Brain microvascular endothelial cell (primary cell): ENCODE data around the gene USF1.

Experiments used
- DNase-seq: peaks from one replicate; pipeline ENCODE4 v3.0.0-alpha.2; 2020
- H3K27ac ChIP-seq: fragments of 250-450 bp; sonication (Bioruptor Pico); 2 replicates; pipeline ENCODE4 v1.5.1; 2020; ENCODE audit warnings: mild to moderate bottlenecking, moderate library complexity
- H3K27me3 ChIP-seq: fragments of 250-450 bp; sonication (Bioruptor Pico); replicated peaks from 2 replicates; pipeline ENCODE4 v1.5.1; 2020; ENCODE audit warnings: mild to moderate bottlenecking
- H3K36me3 ChIP-seq: fragments of 250-450 bp; sonication (Bioruptor Pico); replicated peaks from 2 replicates; pipeline ENCODE4 v1.5.1; 2020; ENCODE audit warnings: mild to moderate bottlenecking
- H3K4me3 ChIP-seq: 2 replicates; pipeline ENCODE4 v1.5.1; 2011; ENCODE audit warnings: low read depth, mild to moderate bottlenecking, control low read depth, low read length, moderate library complexity
- in situ Hi-C: cut with HindIII; loops from 2 replicates; pipeline ENCODE4 v1.10.0; 2017; ENCODE audit warnings: low sequenced_read_pairs, low pct_ligation_motif_present
- TF ChIP-seq, protein P1 (sequence below): IDR thresholded peaks from 2 replicates; pipeline ENCODE4 v1.5.1; 2011; ENCODE audit warnings: low read depth, mild to moderate bottlenecking, moderate library complexity, low read length, control low read depth, inconsistent platforms; ENCODE audit errors: missing control alignments

The USF1 gene

DNA sequence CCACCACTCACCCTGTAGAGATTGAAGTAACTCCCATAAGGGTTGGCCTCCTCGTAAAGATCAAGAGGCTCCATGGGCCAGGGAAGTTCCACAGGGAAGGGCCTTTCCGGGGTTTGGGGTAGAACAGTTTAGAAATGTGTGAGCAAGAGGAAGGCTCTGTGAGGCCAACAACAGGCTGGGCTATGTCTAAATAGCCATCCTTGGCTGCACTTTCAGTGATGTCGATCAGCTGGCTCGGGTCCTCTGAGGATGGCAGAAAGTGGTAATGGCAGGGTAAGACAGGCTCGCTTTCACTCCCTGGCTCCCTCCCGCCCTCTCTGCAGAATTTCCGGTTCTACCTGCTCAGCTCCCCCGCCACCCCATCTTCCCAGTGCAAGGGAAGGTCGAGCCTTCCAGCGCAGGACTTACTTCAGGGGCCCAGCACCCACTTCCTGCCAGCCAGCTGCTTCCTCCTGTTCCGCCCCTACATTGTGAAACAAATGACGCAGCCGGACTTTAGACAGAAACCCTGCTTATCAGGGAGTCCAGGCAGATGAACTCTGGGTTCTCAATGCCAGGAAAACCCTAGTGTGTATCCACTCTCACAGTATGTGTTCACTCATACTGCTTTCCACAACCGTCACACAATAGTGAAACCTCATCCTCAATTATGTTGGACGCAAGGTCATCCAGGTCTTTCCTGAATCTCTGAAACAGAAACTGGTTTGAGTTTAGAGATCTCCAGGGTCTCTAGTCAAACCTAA, 32.1 kb downstream of the USF1 start:
- H3K4me3 ChIP-seq: no peak overlapping the region
- in situ Hi-C loops: no loop called here
- peak overlapping the region; percentile 3 for H3K27ac ChIP-seq
- TF ChIP-seq, protein P1, sequence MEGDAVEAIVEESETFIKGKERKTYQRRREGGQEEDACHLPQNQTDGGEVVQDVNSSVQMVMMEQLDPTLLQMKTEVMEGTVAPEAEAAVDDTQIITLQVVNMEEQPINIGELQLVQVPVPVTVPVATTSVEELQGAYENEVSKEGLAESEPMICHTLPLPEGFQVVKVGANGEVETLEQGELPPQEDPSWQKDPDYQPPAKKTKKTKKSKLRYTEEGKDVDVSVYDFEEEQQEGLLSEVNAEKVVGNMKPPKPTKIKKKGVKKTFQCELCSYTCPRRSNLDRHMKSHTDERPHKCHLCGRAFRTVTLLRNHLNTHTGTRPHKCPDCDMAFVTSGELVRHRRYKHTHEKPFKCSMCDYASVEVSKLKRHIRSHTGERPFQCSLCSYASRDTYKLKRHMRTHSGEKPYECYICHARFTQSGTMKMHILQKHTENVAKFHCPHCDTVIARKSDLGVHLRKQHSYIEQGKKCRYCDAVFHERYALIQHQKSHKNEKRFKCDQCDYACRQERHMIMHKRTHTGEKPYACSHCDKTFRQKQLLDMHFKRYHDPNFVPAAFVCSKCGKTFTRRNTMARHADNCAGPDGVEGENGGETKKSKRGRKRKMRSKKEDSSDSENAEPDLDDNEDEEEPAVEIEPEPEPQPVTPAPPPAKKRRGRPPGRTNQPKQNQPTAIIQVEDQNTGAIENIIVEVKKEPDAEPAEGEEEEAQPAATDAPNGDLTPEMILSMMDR: no peak
- H3K36me3 ChIP-seq: no peaks in the 10 kb centered on the region
- peak; percentile 74 for DNase-seq
- no peaks in the 10 kb centered on the region for H3K27me3 ChIP-seq

DNA sequence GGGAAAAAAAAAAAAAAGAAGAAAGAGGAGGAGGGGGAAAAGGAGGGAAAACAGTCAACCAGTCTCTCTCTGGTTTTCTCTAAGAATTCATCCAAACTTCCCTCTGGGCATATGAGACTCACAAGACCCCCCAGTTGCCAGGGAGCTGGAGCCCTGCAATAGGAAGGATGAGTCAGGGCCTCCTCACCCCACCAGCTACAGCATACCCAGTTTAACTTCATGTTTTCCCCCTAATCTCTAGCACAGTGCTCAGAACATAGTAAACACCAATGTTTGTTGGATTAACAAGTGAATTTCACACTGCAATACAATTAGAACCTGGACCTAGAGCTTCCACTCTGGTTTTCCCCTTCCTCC, 32.7 kb downstream of the USF1 start:
- peak overlapping the region; percentile 3 for H3K27ac ChIP-seq
- no peak overlapping the region for H3K4me3 ChIP-seq
- TF ChIP-seq, protein P1: no peak
- H3K36me3 ChIP-seq: no peaks in the 10 kb centered on the region
- in situ Hi-C loops: no loop called here
- no peaks in the 10 kb centered on the region for H3K27me3 ChIP-seq
- DNase-seq: no peak

DNA sequence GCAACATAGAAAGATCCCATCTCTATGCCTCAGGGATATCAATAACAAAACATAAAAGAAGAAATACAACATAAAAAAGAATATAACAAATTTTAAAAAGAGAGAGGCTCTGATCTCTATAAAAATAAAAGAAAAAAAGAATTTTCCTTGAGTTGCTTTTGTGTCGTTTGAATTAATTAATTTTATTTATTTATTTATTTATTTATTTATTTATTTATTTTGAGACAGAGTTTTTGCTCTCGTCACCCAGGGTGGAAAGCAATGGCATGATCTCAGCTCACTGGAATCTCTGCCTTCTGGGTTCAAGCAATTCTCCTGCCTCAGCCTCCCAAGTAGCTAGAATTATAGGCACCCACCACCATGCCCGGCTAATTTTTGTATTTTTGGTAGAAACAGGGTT, 33.4 kb downstream of the USF1 start:
- TF ChIP-seq, protein P1: no peak
- Histone ChIP-seq H3K4me3 (no peak overlapping the region), H3K27ac (no peak overlapping the region), H3K27me3 (no peaks in the 10 kb centered on the region), H3K36me3 (no peaks in the 10 kb centered on the region)
- no peak for DNase-seq
- in situ Hi-C loops: no loop called here

DNA sequence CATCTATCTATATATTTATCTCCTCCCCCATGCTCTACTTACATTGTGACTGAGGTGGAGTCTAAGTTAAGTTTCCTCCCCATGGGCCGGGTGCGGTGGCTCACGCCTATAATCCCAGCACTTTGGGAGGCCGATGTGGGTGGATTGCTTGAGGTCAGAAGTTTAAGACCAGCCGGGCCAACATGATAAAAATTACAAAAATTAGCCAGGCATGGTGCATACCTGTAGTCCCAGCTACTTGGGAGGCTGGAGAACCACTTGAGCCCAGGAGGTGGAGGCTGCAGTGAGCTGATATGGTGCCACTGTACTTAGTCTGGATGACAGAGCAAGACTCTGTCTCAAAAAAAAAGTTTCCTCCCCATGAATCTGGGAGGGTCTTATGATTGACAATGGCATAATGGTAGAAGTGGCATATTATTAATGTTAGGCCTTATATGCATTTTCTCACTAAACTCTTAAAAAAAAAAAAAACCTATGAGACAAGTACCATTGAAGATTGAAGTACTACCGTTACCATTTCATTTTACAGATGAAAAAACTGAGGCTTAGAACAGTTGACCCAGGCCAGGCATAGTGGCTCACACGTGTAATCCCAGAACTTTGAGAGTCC, 36.1 kb downstream of the USF1 start:
- Histone ChIP-seq H3K4me3 (no peak overlapping the region), H3K27me3 (no peaks in the 10 kb centered on the region), H3K36me3 (no peaks in the 10 kb centered on the region), H3K27ac (no peak overlapping the region)
- in situ Hi-C loops: no loop called here
- DNase-seq: no peak
- TF ChIP-seq, protein P1: no peak

DNA sequence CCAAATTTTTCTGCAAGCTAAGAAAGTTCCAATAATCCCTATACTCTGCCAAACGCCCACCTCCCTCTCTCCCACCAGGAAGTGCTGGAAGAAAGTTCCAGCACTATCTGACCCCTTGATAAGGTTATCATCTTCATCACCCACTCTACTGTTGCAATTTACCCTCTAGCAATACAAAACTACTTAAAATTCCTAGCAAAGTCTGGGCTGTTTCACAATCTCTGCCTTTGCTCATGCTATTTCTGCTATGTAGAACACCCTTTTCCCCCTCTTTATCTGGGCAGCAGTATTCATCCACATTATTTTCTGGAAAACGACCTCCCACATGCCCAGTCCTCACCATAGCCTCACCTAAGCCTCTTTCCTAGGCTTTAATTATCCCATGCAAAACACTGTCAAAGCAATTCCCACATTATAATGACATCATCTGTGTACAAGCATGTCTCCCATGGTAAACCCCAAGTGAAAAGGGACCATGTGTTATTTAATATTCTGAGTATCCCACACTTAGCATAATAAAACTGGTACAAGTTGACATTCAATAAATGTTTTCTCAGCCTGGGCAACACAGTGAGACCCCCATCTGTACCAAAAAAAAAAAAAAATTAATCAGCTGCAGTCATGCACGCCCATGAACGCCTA, 36.8 kb downstream of the USF1 start:
- Histone ChIP-seq H3K36me3 (no peaks in the 10 kb centered on the region), H3K4me3 (no peak overlapping the region), H3K27me3 (no peaks in the 10 kb centered on the region), H3K27ac (no peak overlapping the region)
- TF ChIP-seq, protein P1: no peak
- no peak for DNase-seq
- in situ Hi-C loops: no loop called here
